Measurements from ENCODE around the gene ESPL1. TPM values are rescaled to one million over a fixed set of nuclear protein-coding genes. Genes with fewer than 3 reads are reported as not detected.
A peak's percentile ranks its signal among the peaks of the same experiment; 100 is the strongest.

ESPL1 gene
- total RNA-seq, 6 experiments from 2014 or later: 7.0 to 16.1 (median 14.1) TPM

DNA sequence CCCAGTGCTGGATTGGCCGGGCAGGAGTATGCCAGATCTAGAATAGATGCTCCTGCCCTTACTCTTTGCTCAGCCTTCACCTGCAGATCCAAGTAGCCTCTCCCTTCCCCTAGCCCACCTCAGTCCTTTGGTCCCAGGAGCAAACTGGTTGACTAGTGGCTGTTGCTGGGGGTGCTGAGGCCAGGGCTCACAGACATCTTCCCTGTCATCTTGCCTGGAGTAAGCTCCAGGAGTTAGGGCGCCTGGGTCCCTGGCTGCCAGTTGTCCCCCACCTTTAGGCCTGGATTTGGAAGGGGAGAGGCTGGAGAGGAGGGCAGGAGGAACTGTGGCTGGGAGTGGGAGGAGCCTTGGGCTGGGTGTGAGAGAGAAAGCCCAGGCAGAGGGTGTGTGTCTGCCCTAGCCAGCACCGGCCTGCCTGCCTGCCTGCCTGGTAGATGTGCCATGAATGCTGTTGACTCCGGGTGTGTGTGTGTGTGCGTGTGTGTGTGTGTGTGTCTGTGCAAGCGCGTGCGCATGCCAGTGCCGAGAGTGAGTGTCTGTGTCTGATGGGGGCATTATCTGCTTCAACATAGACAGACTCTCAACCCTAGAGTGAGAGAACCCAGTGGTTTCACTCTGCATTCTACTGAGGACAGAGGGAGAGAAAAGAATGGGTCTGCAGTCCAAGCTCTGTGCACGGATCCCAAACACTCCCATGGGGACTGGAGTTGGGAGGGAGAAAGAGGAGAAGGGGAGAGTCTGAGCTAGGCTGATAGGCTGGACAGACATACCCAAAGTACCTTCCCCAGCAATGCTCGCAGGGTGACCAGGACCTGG lies 35.2 kb upstream of the ESPL1 start:
- Mint-ChIP-seq H3K27me3 (ENCODE audit: insufficient read depth) (peaks cover 6% of the 10 kb centered on the region), H3K9me3 (no peaks in the 10 kb centered on the region)

DNA sequence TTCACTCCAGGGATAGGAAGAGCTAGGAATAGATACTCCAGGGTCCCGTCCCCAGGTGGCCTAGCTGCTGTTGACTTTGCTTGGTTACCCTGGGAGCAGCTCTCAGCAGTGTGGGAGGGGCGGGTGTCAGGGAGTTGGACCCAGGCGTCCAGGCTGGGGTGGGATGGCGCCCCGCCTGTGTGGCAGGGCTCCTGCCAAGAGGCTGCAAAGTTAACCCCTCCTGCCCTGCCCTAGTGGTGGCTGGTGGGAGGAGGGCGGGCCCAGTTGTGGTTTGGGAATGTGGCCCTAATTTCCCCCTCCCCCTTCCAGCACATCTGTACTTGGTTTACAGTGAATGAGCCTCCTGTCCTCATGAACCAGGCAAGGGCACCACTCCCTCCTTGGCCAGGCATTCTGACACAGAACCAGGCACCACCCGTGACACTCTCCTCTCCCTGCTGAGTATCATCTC lies 34.4 kb upstream of the ESPL1 start:
- TF ChIP-seq, protein P1, sequence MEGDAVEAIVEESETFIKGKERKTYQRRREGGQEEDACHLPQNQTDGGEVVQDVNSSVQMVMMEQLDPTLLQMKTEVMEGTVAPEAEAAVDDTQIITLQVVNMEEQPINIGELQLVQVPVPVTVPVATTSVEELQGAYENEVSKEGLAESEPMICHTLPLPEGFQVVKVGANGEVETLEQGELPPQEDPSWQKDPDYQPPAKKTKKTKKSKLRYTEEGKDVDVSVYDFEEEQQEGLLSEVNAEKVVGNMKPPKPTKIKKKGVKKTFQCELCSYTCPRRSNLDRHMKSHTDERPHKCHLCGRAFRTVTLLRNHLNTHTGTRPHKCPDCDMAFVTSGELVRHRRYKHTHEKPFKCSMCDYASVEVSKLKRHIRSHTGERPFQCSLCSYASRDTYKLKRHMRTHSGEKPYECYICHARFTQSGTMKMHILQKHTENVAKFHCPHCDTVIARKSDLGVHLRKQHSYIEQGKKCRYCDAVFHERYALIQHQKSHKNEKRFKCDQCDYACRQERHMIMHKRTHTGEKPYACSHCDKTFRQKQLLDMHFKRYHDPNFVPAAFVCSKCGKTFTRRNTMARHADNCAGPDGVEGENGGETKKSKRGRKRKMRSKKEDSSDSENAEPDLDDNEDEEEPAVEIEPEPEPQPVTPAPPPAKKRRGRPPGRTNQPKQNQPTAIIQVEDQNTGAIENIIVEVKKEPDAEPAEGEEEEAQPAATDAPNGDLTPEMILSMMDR (IDR thresholded peaks at IDR 0.05): peak; percentile 18; the same call in 1 of the 2 replicates
- Mint-ChIP-seq H3K27ac (no peak overlapping the region), H3K36me3 (ENCODE audit: low read depth) (no peaks in the 10 kb centered on the region; the same call in 1 of the 2 replicates), H3K9me3 (no peaks in the 10 kb centered on the region), H3K27me3 (ENCODE audit: insufficient read depth) (peaks cover 6% of the 10 kb centered on the region), H3K4me3 (peak overlapping the region; percentile 90; the same call in 1 of the 2 replicates), H3K4me1 (ENCODE audit: low read depth) (peaks cover 39% of the 10 kb centered on the region)
- DNase-seq: no peak

More for the DNA sequence above, 35.2 kb upstream of the ESPL1 start:
- Mint-ChIP-seq H3K4me1 (ENCODE audit: low read depth) (peaks cover 44% of the 10 kb centered on the region), H3K36me3 (ENCODE audit: low read depth) (no peaks in the 10 kb centered on the region; the same call in 1 of the 2 replicates), H3K4me3 (peak overlapping the region; percentile 90), H3K27ac (peak overlapping the region; percentile 58)
- no peak for DNase-seq
- TF ChIP-seq, protein P1 (IDR thresholded peaks at IDR 0.05): no peak; the same call in 1 of the 2 replicates

DNA sequence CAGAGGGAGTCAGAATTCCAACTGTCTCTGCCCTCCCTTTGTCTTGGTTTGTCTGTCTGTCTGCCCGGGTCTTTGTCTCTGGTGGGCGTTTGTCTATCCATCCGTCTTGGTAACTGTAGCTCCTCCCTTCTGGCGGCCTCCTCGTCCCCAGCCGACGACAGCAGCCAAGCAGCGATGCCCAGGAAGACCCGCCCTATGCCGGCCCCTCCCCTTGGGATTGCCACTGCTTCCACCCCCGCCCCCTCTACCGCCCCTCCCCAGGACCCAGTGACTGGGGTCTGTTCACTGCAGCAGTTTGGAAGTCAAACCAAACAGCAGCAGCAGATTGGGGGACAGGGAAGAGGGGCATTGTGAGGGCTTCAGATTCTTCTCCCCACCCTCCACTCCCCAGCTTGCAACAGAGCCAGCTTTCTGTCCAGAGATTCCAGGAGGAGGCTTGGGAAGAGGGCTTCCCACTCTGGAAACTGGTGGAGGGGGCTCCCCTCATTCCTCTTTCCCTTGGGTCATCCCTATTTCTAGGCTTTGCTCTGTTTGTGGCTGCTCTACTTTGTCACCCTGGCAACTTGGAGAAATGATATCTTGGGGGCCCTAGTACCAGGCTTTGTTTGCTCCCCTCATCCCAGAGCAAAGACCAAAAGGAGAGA lies 33.7 kb upstream of the ESPL1 start:
- no peaks in the 10 kb centered on the region; the same call in 1 of the 2 replicates for H3K36me3 Mint-ChIP-seq (ENCODE audit: low read depth)
- H3K9me3 Mint-ChIP-seq: no peaks in the 10 kb centered on the region
- H3K27ac Mint-ChIP-seq: no peak overlapping the region
- peaks cover 6% of the 10 kb centered on the region for H3K27me3 Mint-ChIP-seq (ENCODE audit: insufficient read depth)
- peaks cover 33% of the 10 kb centered on the region for H3K4me1 Mint-ChIP-seq (ENCODE audit: low read depth)
- no peak overlapping the region for H3K4me3 Mint-ChIP-seq
- DNase-seq: no peak
- TF ChIP-seq, protein P1 (IDR thresholded peaks at IDR 0.05): no peak

DNA sequence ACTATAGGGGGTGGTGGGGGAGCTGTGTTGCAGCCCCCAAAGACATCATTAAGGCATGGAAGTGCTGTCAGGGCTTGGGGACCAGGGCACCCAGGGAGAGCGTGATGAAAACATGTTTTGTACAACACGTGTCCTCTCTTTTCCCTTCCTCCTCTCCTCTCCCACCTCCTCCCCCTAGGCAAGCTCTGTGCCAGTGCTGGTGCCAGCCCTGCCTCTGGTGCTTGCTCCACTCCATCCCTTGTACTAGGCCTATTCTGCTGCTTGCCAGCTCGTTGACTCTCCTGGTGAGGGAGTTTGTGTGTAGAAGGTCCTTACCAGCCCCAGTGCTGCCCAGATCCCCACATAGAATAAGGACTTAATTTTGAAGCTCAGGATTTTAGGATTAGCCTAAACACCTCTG lies 32.9 kb upstream of the ESPL1 start:
- DNase-seq: no peak
- Mint-ChIP-seq H3K4me3 (no peak overlapping the region), H3K27ac (no peak overlapping the region)

DNA sequence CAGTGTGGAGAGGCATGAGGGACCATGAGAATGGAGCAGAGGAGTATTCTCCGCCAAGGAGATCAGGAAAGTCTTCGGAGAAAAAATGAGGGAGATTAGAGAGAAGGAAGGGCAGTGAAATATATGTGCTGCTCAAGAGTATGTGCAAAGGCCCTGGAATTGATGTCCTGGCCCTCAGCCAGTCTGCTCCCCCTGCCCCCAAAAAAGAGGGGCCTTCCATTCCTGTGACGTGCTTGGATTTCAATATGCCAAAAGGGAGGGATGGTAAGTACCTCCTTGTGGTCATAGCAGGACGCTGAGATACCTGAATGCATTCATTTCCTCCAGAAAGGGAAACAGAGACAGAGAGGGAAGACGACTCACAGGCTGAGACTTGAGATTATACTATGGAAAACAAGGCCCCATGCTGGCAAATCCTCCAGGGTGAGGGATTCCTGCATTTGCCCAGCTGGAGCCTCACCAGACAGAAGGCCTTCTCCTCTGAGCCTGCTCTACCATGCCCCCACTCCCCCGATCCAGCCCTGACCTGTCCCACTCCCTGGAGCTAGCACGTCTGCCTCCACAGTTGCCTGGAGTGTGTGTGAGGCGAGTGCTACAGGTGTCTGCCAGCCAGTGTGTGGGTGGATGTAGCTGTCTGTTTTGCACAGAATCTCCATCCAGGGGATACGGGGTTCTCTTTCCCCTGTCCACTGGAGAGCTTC lies 32.2 kb upstream of the ESPL1 start:
- H3K4me3 Mint-ChIP-seq: no peak overlapping the region
- no peak for DNase-seq
- H3K27me3 Mint-ChIP-seq (ENCODE audit: insufficient read depth): peaks cover 12% of the 10 kb centered on the region
- H3K27ac Mint-ChIP-seq: no peak overlapping the region
- TF ChIP-seq, protein P1 (IDR thresholded peaks at IDR 0.05): no peak
- H3K36me3 Mint-ChIP-seq (ENCODE audit: low read depth): no peaks in the 10 kb centered on the region
- H3K9me3 Mint-ChIP-seq: no peaks in the 10 kb centered on the region
- peaks cover 25% of the 10 kb centered on the region for H3K4me1 Mint-ChIP-seq (ENCODE audit: low read depth)

More for the DNA sequence above, 32.9 kb upstream of the ESPL1 start:
- Mint-ChIP-seq H3K9me3 (no peaks in the 10 kb centered on the region), H3K4me1 (ENCODE audit: low read depth) (peaks cover 28% of the 10 kb centered on the region), H3K36me3 (ENCODE audit: low read depth) (no peaks in the 10 kb centered on the region), H3K27me3 (ENCODE audit: insufficient read depth) (peaks cover 9% of the 10 kb centered on the region)
- TF ChIP-seq, protein P1 (IDR thresholded peaks at IDR 0.05): no peak

Measured in HFFc6 (cell line).